H1 (cell line): ENCODE data around the gene MAOB. TPM values are rescaled to one million over a fixed set of nuclear protein-coding genes. Genes with fewer than 3 reads are reported as not detected.

Experiments used
- CTCF ChIA-PET: fragments of 300-600 bp; sonication (Branson Sonifier 250); formaldehyde crosslinking; loops from one replicate; lab custom pipeline; 2021; ENCODE audit not compliant: partially characterized antibody; lab: Charles Lee
- POLR2A ChIA-PET: fragments of 300-600 bp; sonication (Branson Sonifier 250); formaldehyde crosslinking; loops from one replicate; lab custom pipeline; 2021; ENCODE audit warnings: inconsistent platforms; ENCODE audit not compliant: partially characterized antibody; lab: Charles Lee
- DNase-seq, 2 experiments: peaks; one replicate each; pipeline versions ENCODE4 v3.0.0 to v3.0.0-alpha.2; 2010 to 2022; ENCODE audit warnings: low spot score in 2 of 2, low read depth in 1 of 2, mixed read lengths in 1 of 2
- FAIRE-seq: peaks from 2 replicates; lab custom pipeline; 2011; peaks lifted over from hg19 to GRCh38; lab: Jason Lieb, UNC
- H2AFZ ChIP-seq: 2 replicates; pipeline ENCODE4 v1.8.1; 2012; ENCODE audit warnings: low read length, inconsistent platforms
- H2AK5ac ChIP-seq: 2 replicates; pipeline ENCODE4 v1.6.1; 2013; ENCODE audit warnings: low read depth, low read length
- H2BK120ac ChIP-seq: replicated peaks from 2 replicates; pipeline ENCODE3; 2013; ENCODE audit warnings: low read depth, low read length, inconsistent platforms
- H2BK12ac ChIP-seq: 2 replicates; pipeline ENCODE4 v1.6.1; 2013; ENCODE audit warnings: low read depth, low read length
- H2BK15ac ChIP-seq: 2 replicates; pipeline ENCODE4 v1.6.1; 2013; ENCODE audit warnings: low read length
- H2BK20ac ChIP-seq: 2 replicates; pipeline ENCODE4 v1.6.1; 2013; ENCODE audit warnings: low read length
- H2BK5ac ChIP-seq: 2 replicates; pipeline ENCODE4 v1.6.1; 2013; ENCODE audit warnings: low read depth, low read length
- H3K14ac ChIP-seq: 2 replicates; pipeline ENCODE4 v1.6.1; 2013; ENCODE audit warnings: inconsistent platforms; ENCODE audit not compliant: insufficient read length
- H3K18ac ChIP-seq: 2 replicates; pipeline ENCODE4 v1.6.1; 2013; ENCODE audit warnings: low read length; ENCODE audit errors: extremely low read depth
- H3K23ac ChIP-seq: 2 replicates; pipeline ENCODE4 v1.6.1; 2013; ENCODE audit warnings: inconsistent platforms; ENCODE audit not compliant: insufficient read length
- H3K23me2 ChIP-seq: 2 replicates; pipeline ENCODE4 v1.6.1; 2013; ENCODE audit warnings: low read depth, low read length
- H3K27ac ChIP-seq: 2 replicates; pipeline ENCODE4 v1.6.1; 2011; ENCODE audit warnings: low read depth, low read length, inconsistent platforms
- H3K27me3 ChIP-seq, 4 experiments: replicated peaks in 1 of 4; 1 replicate in 1 of 4; 2 replicates in 3 of 4; pipeline versions ENCODE4 v1.6.1 to v1.8.1; 2011 to 2013; ENCODE audit warnings: low read length in 3 of 4, mild to moderate bottlenecking in 3 of 4, inconsistent platforms in 2 of 4, mixed read lengths in 2 of 4, moderate library complexity in 1 of 4; ENCODE audit not compliant: control insufficient read depth in 3 of 4, insufficient read depth in 3 of 4; ENCODE audit errors: extremely low read depth in 1 of 4
- H3K36me3 ChIP-seq, 4 experiments: 2 replicates each; pipeline versions ENCODE4 v1.6.1 to v1.8.1; 2011 to 2013; ENCODE audit warnings: mild to moderate bottlenecking in 4 of 4, low read length in 3 of 4, moderate library complexity in 2 of 4, control low read depth in 1 of 4, inconsistent platforms in 1 of 4; ENCODE audit not compliant: insufficient read depth in 4 of 4, control insufficient read depth in 2 of 4
- H3K4ac ChIP-seq: replicated peaks from 2 replicates; pipeline ENCODE3; 2013; ENCODE audit warnings: low read length, low read depth, mixed read lengths, inconsistent platforms; ENCODE audit not compliant: insufficient read length
- H3K4me1 ChIP-seq, 4 experiments: replicated peaks in 1 of 4; 1 replicate in 1 of 4; 2 replicates in 3 of 4; pipeline versions ENCODE4 v1.6.1 to v1.8.1; 2011 to 2013; ENCODE audit warnings: low read length in 3 of 4, inconsistent platforms in 2 of 4, mixed read lengths in 1 of 4; ENCODE audit not compliant: insufficient read depth in 4 of 4, control insufficient read depth in 3 of 4
- H3K4me2 ChIP-seq, 2 experiments: 2 replicates each; pipeline versions ENCODE4 v1.6.1 to v1.8.1; 2011 to 2013; ENCODE audit warnings: low read depth in 2 of 2, low read length in 2 of 2, control low read depth in 1 of 2, inconsistent platforms in 1 of 2, mild to moderate bottlenecking in 1 of 2; ENCODE audit not compliant: insufficient read depth in 1 of 2
- H3K4me3 ChIP-seq, 4 experiments: fragments of 200-600, 300-600 bp in 1 of 4; sonication (generic), shearing (Covaris generic), sonication (Bioruptor Twin) in 1 of 4; 2 replicates each; pipeline versions ENCODE4 v1.5.1 to v1.8.1; 2011 to 2016; ENCODE audit warnings: low read length in 4 of 4, low read depth in 3 of 4, control low read depth in 2 of 4, inconsistent platforms in 2 of 4, mild to moderate bottlenecking in 2 of 4, mixed read lengths in 1 of 4, moderate library complexity in 1 of 4; ENCODE audit not compliant: insufficient read depth in 2 of 4; ENCODE audit errors: extremely low read depth in 1 of 4
- H3K56ac ChIP-seq: replicated peaks from 2 replicates; pipeline ENCODE3; 2013; ENCODE audit warnings: low read depth, mild to moderate bottlenecking, mixed read lengths, low read length, inconsistent platforms; ENCODE audit not compliant: insufficient read length
- H3K79me1 ChIP-seq: 2 replicates; pipeline ENCODE4 v1.6.1; 2013; ENCODE audit warnings: low read depth, low read length, control low read depth
- H3K79me2 ChIP-seq, 2 experiments: 2 replicates each; pipeline versions ENCODE4 v1.6.1 to v1.8.1; 2012 to 2013; ENCODE audit warnings: low read length in 2 of 2, mild to moderate bottlenecking in 2 of 2, inconsistent platforms in 1 of 2; ENCODE audit not compliant: insufficient read depth in 2 of 2, control insufficient read depth in 1 of 2
- H3K9ac ChIP-seq, 4 experiments: replicated peaks in 1 of 4; 1 replicate in 1 of 4; 2 replicates in 3 of 4; pipeline versions ENCODE4 v1.6.1 to v1.8.1; 2011 to 2013; ENCODE audit warnings: low read depth in 3 of 4, low read length in 3 of 4, control low read depth in 2 of 4, mild to moderate bottlenecking in 2 of 4, moderate library complexity in 2 of 4, inconsistent platforms in 1 of 4; ENCODE audit errors: extremely low read depth in 1 of 4
- H3K9me3 ChIP-seq, 2 experiments: 2 replicates each; pipeline versions ENCODE4 v1.6.1 to v1.8.1; 2012 to 2013; ENCODE audit warnings: mild to moderate bottlenecking in 2 of 2, moderate library complexity in 2 of 2, control low read depth in 1 of 2, inconsistent platforms in 1 of 2, low read depth in 1 of 2, low read length in 1 of 2, mixed read lengths in 1 of 2; ENCODE audit not compliant: insufficient read depth in 2 of 2
- H4K20me1 ChIP-seq, 2 experiments: replicated peaks in 1 of 2; 2 replicates each; pipeline versions ENCODE3 to v1.8.1; 2011 to 2013; ENCODE audit warnings: inconsistent platforms in 2 of 2, low read length in 2 of 2, mild to moderate bottlenecking in 1 of 2; ENCODE audit not compliant: insufficient read depth in 2 of 2, control insufficient read depth in 1 of 2
- H4K5ac ChIP-seq: 2 replicates; pipeline ENCODE4 v1.6.1; 2013; ENCODE audit warnings: low read length, low read depth, mixed read lengths, inconsistent platforms; ENCODE audit not compliant: insufficient read length
- H4K8ac ChIP-seq: 2 replicates; pipeline ENCODE4 v1.8.0; 2013; ENCODE audit warnings: mild to moderate bottlenecking, moderate library complexity, low read length, inconsistent platforms; ENCODE audit not compliant: insufficient read depth; ENCODE audit errors: extremely low read depth
- H4K91ac ChIP-seq: replicated peaks from 2 replicates; pipeline ENCODE3; 2013; ENCODE audit warnings: low read length, mixed read lengths, inconsistent platforms; ENCODE audit not compliant: insufficient read length
- CBX8 ChIP-seq: fragments of 300-800, 300-1000 bp; sonication (generic); IDR thresholded peaks from 2 replicates; pipeline ENCODE4 v1.7.1; 2016; ENCODE audit warnings: low read depth, low read length, borderline replicate concordance
- CHD1 ChIP-seq: IDR thresholded peaks from 2 replicates; pipeline ENCODE4 v1.6.1; 2012; ENCODE audit warnings: low read depth, low read length, improper control_type of control experiment
- CHD2 ChIP-seq: IDR thresholded peaks from 2 replicates; pipeline ENCODE4 v1.6.1; 2012; ENCODE audit warnings: low read length, improper control_type of control experiment
- PHF8 ChIP-seq: fragments of 200-600 bp; sonication (generic); conservative IDR thresholded peaks from 2 replicates; pipeline ENCODE4 v1.7.1; 2012; ENCODE audit warnings: low read depth, mild to moderate bottlenecking, inconsistent platforms, low read length, moderate library complexity
- RBBP5 ChIP-seq: IDR thresholded peaks from 2 replicates; pipeline ENCODE4 v1.7.1; 2012; ENCODE audit warnings: low read depth, mild to moderate bottlenecking, inconsistent platforms, low read length, moderate library complexity, borderline replicate concordance
- SP4 ChIP-seq: IDR thresholded peaks from 2 replicates; pipeline ENCODE4 v1.6.1; 2012; ENCODE audit warnings: low read length, inconsistent platforms
- polyA plus RNA-seq, 7 experiments: library from polyadenylated mRNA; depleted of rRNA in 3 of 7; stranded (reverse) in 5 of 7; unstranded in 2 of 7; fragments of >200 nt in 5 of 7; fragments of 200-250 nt in 2 of 7; gene quantifications; 1 replicate in 5 of 7; 2 replicates in 1 of 7; 4 replicates in 1 of 7; pipeline versions ENCODE4 v1.2.1 to v1.2.3, GENCODE V29; 2011 to 2013; ENCODE audit warnings: missing spikeins in 2 of 7, mixed read lengths in 2 of 7
- total RNA-seq: library from RNA; stranded (reverse); fragmentation: NEBNext Ultra II Directional; extraction: Animal tissue kit (Norgen Biotek cat#: 25700); gene quantifications from 2 replicates; pipeline ENCODE4 v1.2.1, GENCODE V29; 2021

Gene MAOB
- total and polyA plus RNA-seq, 2 of the 8 experiments (the other 6 are each of a cell fraction or from before 2014, with no cell fraction given): 0.73 to 1.1 TPM

DNA sequence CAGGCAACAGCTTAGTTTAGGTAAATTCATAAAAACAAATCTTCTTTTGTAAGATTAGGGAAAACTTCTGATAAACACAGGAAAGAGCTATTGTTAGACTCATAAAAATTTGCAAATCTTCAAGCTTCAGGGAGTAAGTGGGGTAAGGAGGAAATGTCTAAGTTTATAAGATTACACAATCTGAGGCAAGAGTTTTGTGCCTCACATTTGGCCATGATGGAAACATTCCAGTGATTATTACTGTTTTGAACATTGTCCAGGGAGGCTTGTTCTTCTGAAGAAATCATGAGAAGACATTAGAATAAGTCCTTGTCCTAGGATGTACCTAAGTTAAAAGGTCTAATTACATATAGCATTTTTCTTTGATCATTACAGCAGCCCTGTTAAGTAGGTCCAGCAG lies 72.8 kb downstream of the MAOB start:
- Histone ChIP-seq H2BK15ac (no peak overlapping the region), H2AK5ac (no peak overlapping the region)
- CTCF ChIA-PET: interaction anchor here (1.3 kb wide), 1 partner anchor 149 kb away, joined by 3 read pairs; no protein-coding TSS in a partner anchor
- TF ChIP-seq RBBP5 (no peak), CHD1 (no peak), SP4 (no peak), CBX8 (no peak), CHD2 (no peak), PHF8 (no peak)

More for the DNA sequence above, 72.8 kb downstream of the MAOB start:
- Histone ChIP-seq H3K23ac (no peak overlapping the region), H4K5ac (no peak overlapping the region), H3K56ac (no peak overlapping the region), H3K79me1 (no peaks in the 10 kb centered on the region), H3K4me3 (no peak overlapping the region), H3K4me2 (no peak overlapping the region), H3K79me2 (no peaks in the 10 kb centered on the region), H2BK5ac (no peak overlapping the region), H3K27ac (no peak overlapping the region), H2BK20ac (no peak overlapping the region), H3K4me1 (no peaks in the 10 kb centered on the region), H3K27me3 (no peaks in the 10 kb centered on the region), H3K14ac (no peak overlapping the region), H2BK12ac (no peak overlapping the region), H4K8ac (no peak overlapping the region), H3K18ac (no peak overlapping the region), H3K36me3 (no peaks in the 10 kb centered on the region), H3K4ac (no peak overlapping the region), H3K9ac (no peak overlapping the region), H4K20me1 (no peaks in the 10 kb centered on the region), H2BK120ac (no peak overlapping the region), H3K23me2 (no peaks in the 10 kb centered on the region), H2AFZ (no peak overlapping the region), H4K91ac (no peak overlapping the region), H3K9me3 (no peaks in the 10 kb centered on the region)
- POLR2A ChIA-PET: no interaction called here
- no peak for FAIRE-seq
- no peak for DNase-seq
